Measurements from ENCODE around the gene HHATL.

GRCh38 chr3:42725454-42725853, 22.9 kb upstream of the HHATL start:
- TF ChIP-seq MLX (CRISPR knock-in tag; IDR thresholded peaks at IDR 0.05): no peak
- no peak for TF ChIP-seq TEAD1 (CRISPR knock-in tag; IDR thresholded peaks at IDR 0.05)
- no peak for TF ChIP-seq ZNF263 (CRISPR knock-in tag; IDR thresholded peaks at IDR 0.05; ENCODE audit: low read depth)
